GM12878 (cell line): ENCODE data around the gene FOXI2.

Experiments
- BHLHE40 ChIP-seq, 2 experiments: fragments of 450-650 bp in 1 of 2; IDR thresholded peaks; 2 replicates each; pipeline ENCODE4 v1.6.1; 2011 to 2017; ENCODE audit warnings: low read depth in 2 of 2, borderline replicate concordance in 1 of 2, improper control_type of control experiment in 1 of 2, low read length in 1 of 2, mild to moderate bottlenecking in 1 of 2
- CTCF ChIP-seq, 3 experiments: IDR thresholded peaks in 2 of 3; conservative IDR thresholded peaks in 1 of 3; 2 replicates each; pipeline ENCODE4 v1.5.1; 2011; ENCODE audit warnings: low read depth in 3 of 3, low read length in 3 of 3, mild to moderate bottlenecking in 3 of 3, control low read depth in 2 of 3, moderate library complexity in 2 of 3, inconsistent platforms in 1 of 3, mixed read lengths in 1 of 3; ENCODE audit not compliant: control insufficient read depth in 2 of 3, insufficient read depth in 1 of 3; ENCODE audit errors: extremely low read depth in 1 of 3
- EP300 ChIP-seq, 2 experiments: fragments of 150-350 bp in 1 of 2; IDR thresholded peaks; 2 replicates each; pipeline ENCODE4 v1.6.1; 2011 to 2012; ENCODE audit warnings: low read depth in 2 of 2, low read length in 2 of 2, borderline replicate concordance in 1 of 2, improper control_type of control experiment in 1 of 2, inconsistent platforms in 1 of 2; ENCODE audit not compliant: control insufficient read depth in 1 of 2
- GABPA ChIP-seq: IDR thresholded peaks from 2 replicates; pipeline ENCODE4 v1.6.1; 2014; ENCODE audit warnings: antibody characterized with exemption, low read depth, mild to moderate bottlenecking, inconsistent platforms
- HCFC1 ChIP-seq: fragments of 150-350 bp; IDR thresholded peaks from 2 replicates; pipeline ENCODE4 v1.6.1; 2014; ENCODE audit warnings: low read length
- POLR2AphosphoS2 ChIP-seq: IDR thresholded peaks from 2 replicates; pipeline ENCODE4 v1.6.1; 2011; ENCODE audit warnings: low read depth, mild to moderate bottlenecking, low read length, improper control_type of control experiment, moderate library complexity
- REST ChIP-seq: IDR thresholded peaks from 2 replicates; pipeline ENCODE4 v1.6.1; 2012; ENCODE audit warnings: mild to moderate bottlenecking, low read depth, low read length
- SREBF1 ChIP-seq: IDR thresholded peaks from 2 replicates; pipeline ENCODE4 v1.6.1; 2012; ENCODE audit warnings: mild to moderate bottlenecking, low read length
- TAF1 ChIP-seq: IDR thresholded peaks from 2 replicates; pipeline ENCODE4 v1.6.1; 2011; ENCODE audit warnings: mild to moderate bottlenecking, low read depth, low read length, borderline replicate concordance
- ZNF24 ChIP-seq: fragments of 450-650 bp; IDR thresholded peaks from 2 replicates; pipeline ENCODE4 v1.6.1; 2017; ENCODE audit warnings: antibody characterized with exemption, mild to moderate bottlenecking

- no peak for TF ChIP-seq POLR2AphosphoS2
- no peak for TF ChIP-seq ZNF24
- TF ChIP-seq TAF1: no peak
- TF ChIP-seq CTCF (IDR thresholded peaks at IDR 0.05 in 2 of 3, conservative IDR thresholded peaks at IDR 0.05 in 1 of 3; ENCODE audit: control insufficient read depth in 2 of 3, extremely low read depth in 1 of 3, insufficient read depth in 1 of 3, low read depth in 3 of 3, low read length in 3 of 3): no peak
- TF ChIP-seq EP300 (IDR thresholded peaks at IDR 0.05; ENCODE audit: borderline replicate concordance in 1 of 2, control insufficient read depth in 1 of 2, low read depth in 2 of 2, low read length in 2 of 2): no peak
- TF ChIP-seq GABPA: no peak
- no peak for TF ChIP-seq REST
- TF ChIP-seq HCFC1: no peak
- no peak for TF ChIP-seq SREBF1
- TF ChIP-seq BHLHE40 (IDR thresholded peaks at IDR 0.05; ENCODE audit: borderline replicate concordance in 1 of 2, low read depth in 2 of 2, low read length in 1 of 2): no peak
These were observed 1.8 kb upstream of the FOXI2 start for GRCh38 chr10:127735156-127735555.
